GM21526 (cell line): ENCODE measurements around the gene PTH.

ENCODE experiments used
- ATAC-seq: cut with Tn5 transposase; IDR thresholded peaks from one replicate; pipeline ENCODE4 v1.9.1; 2021; ENCODE audit warnings: moderate library complexity; ENCODE audit not compliant: unreplicated experiment, low FRiP score

The PTH gene

DNA sequence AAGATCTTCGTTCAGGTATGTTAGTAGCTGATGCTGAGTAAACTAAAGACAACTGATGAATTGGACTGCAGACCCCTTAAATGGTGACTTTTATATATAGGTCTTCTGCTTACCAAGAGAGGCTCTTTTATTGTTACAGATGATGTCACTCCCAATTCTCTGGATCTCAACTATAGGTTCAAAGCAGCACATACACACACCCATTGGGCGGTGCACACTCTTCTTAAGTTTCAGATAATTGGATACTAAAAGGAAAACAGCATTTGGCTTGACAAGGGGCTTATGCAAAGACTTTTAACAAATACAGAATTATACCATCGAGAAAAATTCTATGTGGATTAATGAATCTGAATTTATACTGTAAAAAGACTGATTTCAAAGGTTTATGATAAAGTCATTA, at the start of gene PTH:
PTH (minus strand) TSS at position 69 of the 400 bp plus-strand sequence. CDS start 3,142 bp downstream, outside the sequence.
- ATAC-seq: no peak

- no peak for ATAC-seq
These were observed 42.2 kb upstream of the PTH start for GRCh38 chr11:13538044-13538443.

DNA sequence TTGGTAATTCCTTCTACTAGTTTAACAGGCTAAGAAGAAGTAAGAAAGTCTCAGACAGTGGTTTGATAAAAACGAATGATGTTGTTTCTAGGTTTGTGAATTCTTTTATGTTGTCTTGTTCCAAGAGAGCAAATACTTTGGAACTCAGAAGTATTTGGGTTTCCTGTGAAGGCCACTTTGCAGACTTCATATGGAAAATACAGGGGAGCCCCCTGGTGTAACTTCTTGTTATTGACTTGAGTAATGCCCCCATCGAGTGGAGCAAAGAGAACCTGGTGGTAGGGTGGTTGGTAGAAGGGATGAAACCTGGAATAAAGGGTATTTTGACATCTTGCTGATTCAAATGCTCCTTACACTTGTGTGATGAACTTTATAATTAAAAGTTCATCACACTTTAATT, 40.0 kb upstream of the PTH start:
- no peak for ATAC-seq

DNA sequence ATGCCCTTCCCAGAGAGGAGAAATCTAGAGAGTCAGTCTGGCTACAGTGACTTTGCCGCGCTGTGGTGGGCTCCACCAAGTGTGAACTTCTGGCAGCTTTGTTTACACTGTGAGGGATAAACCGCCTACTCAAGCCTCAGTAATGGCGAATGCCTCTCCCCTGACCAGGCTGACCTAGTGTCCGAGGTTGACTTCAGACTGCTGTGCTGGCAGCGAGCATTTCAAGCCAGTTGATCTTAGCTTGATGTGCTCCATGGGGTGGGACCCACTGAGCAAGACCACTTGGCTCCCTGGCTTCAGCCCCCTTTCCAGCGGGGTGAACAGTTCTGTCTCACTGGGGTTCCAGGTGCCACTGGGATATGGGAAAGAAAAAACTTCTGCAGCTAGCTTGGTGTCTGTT, 38.6 kb upstream of the PTH start:
- no peak for ATAC-seq

GRCh38 chr11:13525257-13525656, 29.5 kb upstream of the PTH start:
- no peak for ATAC-seq

- ATAC-seq: no peak
These were observed 7.6 kb upstream of the PTH start for GRCh38 chr11:13503393-13503792.

GRCh38 chr11:13502492-13502891, 6.7 kb upstream of the PTH start:
- ATAC-seq: no peak

- ATAC-seq: no peak
These were observed 1.7 kb downstream of the PTH start for GRCh38 chr11:13494051-13494450.

GRCh38 chr11:13487661-13488030, 8.2 kb downstream of the PTH start:
- ATAC-seq: no peak

- no peak for ATAC-seq
These were observed 8.7 kb downstream of the PTH start for GRCh38 chr11:13486926-13487660.

DNA sequence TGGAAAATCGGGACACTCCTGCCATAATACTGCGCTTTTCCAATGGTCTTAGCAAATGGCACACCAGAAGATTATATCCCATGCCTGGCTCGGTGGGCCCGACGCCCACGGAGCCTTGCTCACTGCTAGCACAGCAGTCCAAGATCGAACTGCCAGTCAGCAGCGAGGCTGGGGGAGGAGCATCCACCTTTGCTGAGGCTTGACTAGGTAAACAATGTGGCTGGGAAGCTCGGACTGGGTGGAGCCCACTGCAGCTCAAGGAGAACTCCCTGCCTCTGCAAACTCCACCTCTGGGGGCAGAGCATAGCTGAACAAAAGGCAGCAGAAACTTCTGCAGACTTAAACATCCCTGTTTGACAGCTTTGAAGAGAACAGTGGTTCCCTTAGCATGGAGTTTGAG, 15.6 kb downstream of the PTH start:
- no peak for ATAC-seq

DNA sequence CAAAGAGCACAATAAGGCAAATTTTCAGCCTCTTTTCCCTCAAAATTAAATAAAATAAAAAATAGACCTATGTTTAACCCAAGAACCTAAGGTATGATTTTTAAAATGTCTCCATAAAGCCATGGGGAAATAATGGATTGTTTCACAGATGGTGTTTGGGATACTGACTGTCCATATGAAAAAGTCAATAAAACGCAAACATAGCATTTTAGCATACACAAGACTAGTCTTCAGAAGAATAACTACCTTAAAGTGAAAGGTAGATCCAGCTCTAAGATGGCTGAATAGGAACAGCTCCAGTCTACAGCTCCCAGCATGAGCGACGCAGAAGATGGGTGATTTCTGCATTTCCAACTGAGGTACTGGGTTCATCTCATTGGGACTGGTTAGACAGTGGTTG, 16.1 kb downstream of the PTH start:
- ATAC-seq: no peak

DNA sequence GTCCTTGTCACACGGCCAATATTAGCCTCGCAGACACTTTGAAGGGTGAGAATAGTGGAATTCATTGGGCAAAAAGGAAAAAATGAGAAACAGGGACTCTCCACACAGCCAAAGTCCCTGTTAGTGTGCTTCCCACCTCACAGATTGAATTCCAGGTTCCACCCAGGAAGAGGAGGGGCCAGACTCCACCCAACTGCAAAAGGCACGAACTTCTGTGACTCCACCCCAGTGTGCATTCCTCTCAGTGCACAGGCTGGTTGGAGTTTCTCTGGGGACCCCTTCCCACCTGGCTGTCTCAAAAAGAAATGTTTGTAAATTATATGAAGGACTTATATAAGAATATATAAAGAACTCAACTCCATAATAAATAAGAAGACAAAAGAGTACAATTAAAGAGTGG, 20.7 kb downstream of the PTH start:
- ATAC-seq: no peak

DNA sequence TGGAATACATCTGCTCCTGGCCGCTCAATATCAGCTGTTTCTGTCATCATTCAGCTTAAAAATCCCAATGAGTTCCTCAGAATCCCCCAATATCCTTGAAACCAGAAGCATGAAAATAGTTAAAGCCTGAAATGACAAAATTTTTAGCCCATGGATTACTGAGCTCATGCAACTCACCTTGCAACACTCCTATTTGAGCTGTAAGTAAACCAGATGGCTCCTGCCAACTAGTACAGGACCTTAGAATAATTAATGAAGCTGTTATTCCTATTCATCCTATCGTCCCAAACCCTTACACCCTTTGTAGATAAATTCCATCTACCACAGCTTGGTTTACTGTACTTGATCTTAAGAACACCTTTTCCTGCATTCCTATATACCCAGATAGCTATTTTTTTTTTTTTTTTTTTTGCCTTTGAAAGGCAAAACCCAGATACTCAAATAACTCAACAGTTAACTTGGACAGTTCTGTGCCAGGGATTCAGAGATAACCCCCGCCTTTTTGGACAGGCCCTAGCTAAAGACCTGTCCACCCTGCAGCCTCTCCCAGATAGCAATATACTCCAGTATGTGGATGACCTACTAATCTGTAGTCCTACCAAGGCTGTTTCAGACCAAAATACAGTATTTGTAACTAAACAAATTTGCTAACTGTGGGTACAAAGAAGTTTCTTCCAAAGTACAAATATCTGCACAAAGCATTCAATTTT, 22.6 kb downstream of the PTH start:
- ATAC-seq: no peak

DNA sequence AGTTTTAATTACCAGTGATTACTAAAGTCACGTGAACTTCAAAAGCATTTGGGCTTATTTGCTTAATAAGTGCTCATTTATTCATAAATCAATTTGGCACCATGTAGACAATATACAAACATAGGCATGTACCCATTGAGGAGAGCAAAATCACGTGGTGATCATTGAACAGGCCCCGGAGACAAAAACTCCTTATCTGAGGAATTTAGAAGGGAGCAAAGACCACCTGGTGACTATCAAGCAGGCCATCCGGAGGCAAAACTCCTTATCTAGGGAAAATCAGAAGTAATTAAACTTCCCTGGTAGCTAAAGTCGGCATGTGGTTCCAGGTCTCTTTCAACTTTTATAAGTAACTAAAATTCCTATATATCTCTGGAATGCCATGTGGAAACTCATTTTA, 27.0 kb downstream of the PTH start:
- ATAC-seq: no peak

DNA sequence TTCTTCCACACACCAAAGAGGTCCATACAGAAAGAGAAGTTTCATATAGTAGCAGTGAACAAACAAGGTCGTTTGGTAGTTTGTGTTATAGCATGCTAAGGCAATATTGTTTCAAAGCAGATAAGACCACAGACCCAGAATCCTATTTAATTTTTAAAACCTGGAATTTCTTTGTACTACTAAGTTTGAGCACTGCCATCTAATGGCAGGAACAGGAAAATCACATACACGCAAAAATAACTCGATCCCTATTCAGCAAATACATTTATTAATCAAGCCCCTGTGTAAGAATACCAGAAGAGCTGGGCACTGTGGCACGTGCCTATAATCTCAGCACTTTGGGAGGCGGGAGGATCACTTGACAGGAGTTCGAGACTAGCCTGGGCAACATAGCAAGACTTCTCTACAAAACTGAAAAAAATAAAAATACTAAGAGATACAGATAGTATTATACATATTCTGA, 29.9 kb downstream of the PTH start:
- ATAC-seq: no peak

DNA sequence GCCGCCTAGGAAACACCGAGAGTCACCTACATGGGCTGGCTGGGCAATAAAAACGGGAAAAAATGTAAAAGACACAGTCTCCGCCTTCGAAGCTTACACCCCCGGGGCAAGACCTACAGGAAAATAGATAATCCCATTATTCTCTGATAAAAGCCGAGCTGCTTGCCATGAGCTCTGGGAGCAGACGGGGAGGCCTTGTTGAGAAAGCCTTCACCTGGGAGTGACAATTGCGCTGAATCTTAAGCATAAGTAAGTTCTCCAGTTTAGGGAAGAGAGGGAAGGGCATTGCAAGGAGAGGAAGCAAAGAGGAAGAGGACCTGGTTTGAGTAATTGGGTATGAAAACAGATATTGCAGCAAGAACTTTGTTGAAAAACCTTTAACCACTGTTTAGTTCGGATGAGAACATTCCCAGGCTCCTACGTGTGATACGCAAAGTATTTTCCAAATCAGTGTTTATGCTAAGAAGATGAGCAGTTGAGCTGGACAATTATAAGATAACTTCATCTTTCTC, 32.0 kb downstream of the PTH start:
- ATAC-seq: no peak

- peak; percentile 98 for ATAC-seq
These were observed 32.7 kb downstream of the PTH start, which contains the start of gene BTBD10 for GRCh38 chr11:13462901-13463778. Gene BTBD10 (minus strand): TSS chr11:13463222. CDS start chr11:13445124, 18,098 bp downstream.

- peak; percentile 39 for ATAC-seq
These were observed 33.4 kb downstream of the PTH start for GRCh38 chr11:13462311-13462900.

DNA sequence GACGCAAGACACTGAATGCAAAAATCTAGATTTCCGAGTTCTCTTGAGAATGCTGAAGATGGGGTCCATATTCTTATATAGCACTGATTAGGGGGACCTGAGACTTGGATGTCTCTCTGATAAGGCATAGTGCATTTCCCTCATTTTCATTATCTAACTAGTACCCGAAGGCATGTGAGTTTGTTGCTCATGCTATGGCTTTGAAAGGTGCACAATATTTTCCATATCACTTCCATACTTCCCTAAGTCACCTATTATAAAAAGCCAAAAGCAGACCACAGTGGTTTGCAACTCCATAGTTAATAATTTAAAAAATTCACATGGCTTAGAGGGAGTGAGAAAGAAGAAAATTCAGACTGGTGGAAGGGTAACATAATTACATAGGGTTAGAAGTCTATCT, 34.5 kb downstream of the PTH start:
- ATAC-seq: no peak
